GM23338 (cell line): Measurements from ENCODE around the gene RAB3GAP1.

Experiments used
- CREB1 ChIP-seq: fragments of 250-450 bp; sonication (Bioruptor Pico); IDR thresholded peaks from 2 replicates; pipeline ENCODE4 v1.5.0; 2020; ENCODE audit warnings: low read depth, mild to moderate bottlenecking, moderate library complexity
- CTCF ChIP-seq, 2 experiments: fragments of 200-600 bp in 1 of 2; sonication (generic) in 1 of 2; conservative IDR thresholded peaks; 2 replicates each; pipeline versions ENCODE4 v1.5.1 to v1.6.1; 2016 to 2017; ENCODE audit warnings: antibody characterized with exemption in 2 of 2, low read depth in 2 of 2, mild to moderate bottlenecking in 2 of 2, moderate library complexity in 1 of 2
- ETS1 ChIP-seq: IDR thresholded peaks from 2 replicates; pipeline ENCODE4 v1.6.1; 2016; ENCODE audit warnings: antibody characterized with exemption
- EZH2 ChIP-seq: fragments of 200-600 bp; sonication (generic); IDR thresholded peaks from one replicate; pipeline ENCODE4 v1.8.0; 2017; ENCODE audit warnings: antibody characterized with exemption, mild to moderate bottlenecking, low read depth; ENCODE audit not compliant: unreplicated experiment
- EZH2phosphoT487 ChIP-seq: fragments of 200-600 bp; sonication (generic); IDR thresholded peaks from one replicate; pipeline ENCODE4 v1.8.1; 2018; ENCODE audit warnings: antibody characterized with exemption; ENCODE audit not compliant: unreplicated experiment
- JUNB ChIP-seq: IDR thresholded peaks from one replicate; pipeline ENCODE4 v1.6.1; 2016; ENCODE audit warnings: antibody characterized with exemption; ENCODE audit not compliant: unreplicated experiment
- NANOG ChIP-seq: IDR thresholded peaks from 2 replicates; pipeline ENCODE4 v1.6.1; 2016; ENCODE audit warnings: antibody characterized with exemption, borderline replicate concordance
- POLR2AphosphoS5 ChIP-seq: IDR thresholded peaks from 2 replicates; pipeline ENCODE4 v1.6.1; 2016; ENCODE audit warnings: antibody characterized with exemption, low read depth
- REST ChIP-seq: IDR thresholded peaks from one replicate; pipeline ENCODE4 v1.6.1; 2018; ENCODE audit warnings: antibody characterized with exemption; ENCODE audit not compliant: unreplicated experiment
- STAT1 ChIP-seq: IDR thresholded peaks from one replicate; pipeline ENCODE4 v1.6.1; 2016; ENCODE audit warnings: antibody characterized with exemption; ENCODE audit not compliant: unreplicated experiment
- ZNF114 ChIP-seq: fragments of 250-450 bp; sonication (Bioruptor Pico); IDR thresholded peaks from 2 replicates; pipeline ENCODE4 v1.5.0; 2020; ENCODE audit warnings: mild to moderate bottlenecking, moderate library complexity
- ZNF331 ChIP-seq: fragments of 250-450 bp; sonication (Bioruptor Pico); IDR thresholded peaks from 2 replicates; pipeline ENCODE4 v1.5.0; 2020; ENCODE audit warnings: low read depth, mild to moderate bottlenecking, moderate library complexity
- ZNF462 ChIP-seq: fragments of 250-450 bp; sonication (Bioruptor Pico); IDR thresholded peaks from 2 replicates; pipeline ENCODE4 v1.5.0; 2020; ENCODE audit warnings: mild to moderate bottlenecking, moderate library complexity

- TF ChIP-seq EZH2phosphoT487: no peak
- TF ChIP-seq CTCF (conservative IDR thresholded peaks at IDR 0.05; ENCODE audit: low read depth in 2 of 2): peak; percentile 59 to 89
- TF ChIP-seq ETS1: no peak
- TF ChIP-seq REST: no peak
- no peak for TF ChIP-seq CREB1 (CRISPR knock-in tag)
- no peak for TF ChIP-seq ZNF462 (CRISPR knock-in tag)
- no peak for TF ChIP-seq EZH2
- no peak for TF ChIP-seq JUNB
- no peak for TF ChIP-seq POLR2AphosphoS5
- no peak for TF ChIP-seq ZNF114 (CRISPR knock-in tag)
- no peak for TF ChIP-seq NANOG
- TF ChIP-seq STAT1: no peak
- no peak for TF ChIP-seq ZNF331
Observed at GRCh38 chr2:135043345-135043744, 8.7 kb upstream of the RAB3GAP1 start.
